Activated CD8-positive, alpha-beta memory T cell treated with anti-CD3 and anti-CD28 coated beads for 48 hours (primary cell): Measurements from ENCODE around the gene LMBRD2.

Experiments
- DNase-seq, 3 experiments: peaks; one replicate each; pipeline ENCODE4 v3.0.0-alpha.2; 2020; ENCODE audit warnings: low read depth in 2 of 3, low spot score in 2 of 3

LMBRD2 gene

DNA sequence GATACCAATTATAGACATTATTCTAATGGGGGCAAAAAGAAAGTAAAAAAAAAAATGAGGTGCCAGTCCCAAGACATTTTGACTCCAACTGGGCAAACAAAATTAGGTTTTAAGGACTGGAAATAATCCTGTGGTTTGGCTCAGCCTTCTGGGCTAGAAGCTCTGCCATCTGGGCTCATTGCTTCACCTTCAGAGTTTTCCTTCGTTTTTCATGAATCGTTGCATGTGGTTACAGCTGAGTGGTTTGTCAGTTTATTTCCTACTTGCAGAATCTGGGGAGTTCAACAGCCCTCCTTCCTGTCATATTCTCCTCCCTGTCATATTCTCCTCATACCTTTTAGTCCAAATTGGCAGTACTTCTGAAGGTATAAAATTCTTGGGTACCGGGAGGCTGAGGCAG is 97.0 kb downstream of the LMBRD2 start:
- no peak for DNase-seq

DNA sequence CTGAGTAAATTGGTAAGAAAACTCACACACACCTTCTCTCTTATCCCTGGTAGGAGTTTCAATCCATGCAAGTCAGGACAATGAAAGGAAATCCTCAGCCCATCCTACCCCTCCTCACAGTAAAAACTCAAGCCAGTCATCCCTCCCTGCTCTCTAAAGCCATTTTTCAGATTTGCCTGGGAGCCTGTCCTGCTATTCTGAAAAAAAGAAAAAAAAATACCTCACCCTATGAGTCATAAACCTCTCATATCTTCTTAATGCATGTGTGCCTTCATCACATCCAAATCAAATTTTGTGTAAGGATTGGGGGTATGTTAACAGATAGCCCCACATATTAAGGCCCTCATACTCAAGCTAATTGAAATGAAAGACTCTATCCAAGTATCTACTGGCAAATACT is 99.1 kb downstream of the LMBRD2 start:
- DNase-seq, result no peak

DNA sequence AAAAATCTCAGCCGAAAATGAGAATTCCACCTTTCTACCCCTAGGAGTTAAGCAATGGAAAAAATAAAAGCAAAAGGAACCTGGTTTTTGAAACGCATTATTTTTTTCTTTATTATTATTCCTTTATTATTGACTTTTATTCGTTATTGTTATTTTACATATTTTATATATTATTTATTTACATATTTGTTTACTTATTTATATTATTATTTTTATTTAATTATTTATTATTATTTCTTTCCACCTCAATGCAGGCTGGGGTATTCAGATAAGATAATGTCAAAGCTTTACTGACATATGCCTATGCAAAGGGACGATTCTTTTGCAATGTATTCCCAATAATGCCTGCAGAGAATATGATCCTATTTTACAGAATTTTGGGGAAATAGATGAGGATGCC is 101.7 kb downstream of the LMBRD2 start:
- DNase-seq, result no peak
